PC-3 (cell line): ENCODE data around the gene PLEKHA5. TPM values are rescaled to one million over a fixed set of nuclear protein-coding genes. Genes with fewer than 3 reads are reported as not detected.

ENCODE experiments used
- ATAC-seq: fragments of 200-7000 bp; cut with Tn5 transposase; 2 replicates; pipeline ENCODE4 v1.9.1; 2020; ENCODE audit warnings: mild to moderate bottlenecking, moderate library complexity
- BruUV-seq: library from RNA; stranded (reverse); fragments of 400-500 nt; replicated peaks from 2 replicates; lab custom pipeline; 2021; lab: Mats Ljungman, UMichigan
- CTCF ChIA-PET: fragments of 300-600 bp; sonication (Branson Sonifier 250); formaldehyde crosslinking; loops from one replicate; lab custom pipeline; 2022; ENCODE audit warnings: antibody characterized with exemption; lab: Charles Lee
- POLR2A ChIA-PET: fragments of 300-600 bp; sonication (Branson Sonifier 250); formaldehyde crosslinking; loops from one replicate; lab custom pipeline; 2022; ENCODE audit warnings: antibody characterized with exemption; ENCODE audit not compliant: unreplicated experiment; lab: Charles Lee
- DNase-seq: peaks from one replicate; pipeline ENCODE4 v3.0.0-alpha.2; 2015
- H2AFZ ChIP-seq: fragments of 300-600 bp; sonication (generic); 2 replicates; pipeline ENCODE4 v1.6.0; 2016; ENCODE audit warnings: antibody characterized with exemption, low read length
- H3F3A ChIP-seq: fragments of 300-600 bp; sonication (generic); one replicate; pipeline ENCODE4 v1.6.0; 2017; ENCODE audit warnings: antibody characterized with exemption, low read length, control low read depth, mild to moderate bottlenecking; ENCODE audit not compliant: unreplicated experiment
- H3K27ac ChIP-seq: fragments of 300-600 bp; sonication (generic); 2 replicates; pipeline ENCODE4 v1.5.1; 2016; ENCODE audit warnings: mild to moderate bottlenecking, low read length
- H3K27me3 ChIP-seq: fragments of 300-600 bp; sonication (generic); 2 replicates; pipeline ENCODE4 v1.6.1; 2016; ENCODE audit warnings: low read length, mixed read lengths
- H3K36me3 ChIP-seq: fragments of 300-600 bp; sonication (generic); 2 replicates; pipeline ENCODE4 v1.6.1; 2016; ENCODE audit warnings: low read depth, mixed run types, low read length, mixed read lengths
- H3K4me1 ChIP-seq: fragments of 300-600 bp; sonication (generic); 2 replicates; pipeline ENCODE4 v1.5.1; 2016; ENCODE audit warnings: low read length; ENCODE audit not compliant: insufficient read depth
- H3K4me2 ChIP-seq: fragments of 300-600 bp; sonication (generic); 2 replicates; pipeline ENCODE4 v1.6.0; 2016; ENCODE audit warnings: low read length
- H3K4me3 ChIP-seq: fragments of 300-600 bp; sonication (generic); 2 replicates; pipeline ENCODE4 v1.5.1; 2016; ENCODE audit warnings: mild to moderate bottlenecking, low read length, mixed read lengths
- H3K79me2 ChIP-seq: fragments of 300-600 bp; sonication (generic); 2 replicates; pipeline ENCODE4 v1.6.1; 2017; ENCODE audit warnings: low read length, mixed read lengths
- H3K9ac ChIP-seq: fragments of 300-600 bp; sonication (generic); 2 replicates; pipeline ENCODE4 v1.6.0; 2016; ENCODE audit warnings: mild to moderate bottlenecking, low read length
- H3K9me2 ChIP-seq: fragments of 300-600 bp; sonication (generic); replicated peaks from 2 replicates; pipeline ENCODE4 v1.6.1; 2016; ENCODE audit warnings: mixed run types, low read length, mixed read lengths
- H3K9me3 ChIP-seq: fragments of 300-600 bp; sonication (generic); 2 replicates; pipeline ENCODE4 v1.6.1; 2016; ENCODE audit warnings: low read length, mixed read lengths
- H4K20me1 ChIP-seq: fragments of 300-600 bp; sonication (generic); 2 replicates; pipeline ENCODE4 v1.6.1; 2016; ENCODE audit warnings: low read length, mixed read lengths
- CTCF ChIP-seq: fragments of 300-600 bp; sonication (generic); conservative IDR thresholded peaks from 2 replicates; pipeline ENCODE4 v1.5.1; 2017; ENCODE audit warnings: antibody characterized with exemption, low read depth, mild to moderate bottlenecking, low read length
- EZH2 ChIP-seq: fragments of 300-600 bp; sonication (generic); IDR thresholded peaks from one replicate; pipeline ENCODE4 v1.6.1; 2017; ENCODE audit warnings: antibody characterized with exemption, mild to moderate bottlenecking, low read length; ENCODE audit not compliant: unreplicated experiment
- EZH2phosphoT487 ChIP-seq: fragments of 300-600 bp; sonication (generic); IDR thresholded peaks from 2 replicates; pipeline ENCODE4 v1.6.1; 2018; ENCODE audit warnings: mild to moderate bottlenecking, antibody characterized with exemption, low read length, borderline replicate concordance
- intact Hi-C: fragments of 100-400 bp; cut with micrococcal nuclease; formaldehyde crosslinking; loops from 2 replicates; pipeline ENCODE4 v1.9.0; 2023
- total RNA-seq: library from RNA; depleted of rRNA; stranded (reverse); fragments of >200 nt; gene quantifications from 2 replicates; pipeline ENCODE4 v1.2.3, GENCODE V29; 2014

PLEKHA5 gene
- total RNA-seq, 1 experiment from 2014 or later, result 16.7 TPM

- no peak overlapping the region for H3K4me3 ChIP-seq
- H3K36me3 ChIP-seq, result no peaks in the 10 kb centered on the region
- no peaks in the 10 kb centered on the region for H3F3A ChIP-seq
- peak; percentile 52 for DNase-seq
- H3K9me2 ChIP-seq, result no peaks in the 10 kb centered on the region
- no peak overlapping the region for H2AFZ ChIP-seq
- intact Hi-C loops, result no loop called here
- CTCF ChIA-PET, result no interaction called here
- no peaks in the 10 kb centered on the region for H3K27me3 ChIP-seq
- BruUV-seq, result no TSS peak
- no peak overlapping the region for H3K9ac ChIP-seq
- H3K4me1 ChIP-seq, result no peaks in the 10 kb centered on the region
- H3K27ac ChIP-seq, result no peak overlapping the region
- POLR2A ChIA-PET, result no interaction called here
- no peak for TF ChIP-seq EZH2phosphoT487
- no peak for TF ChIP-seq CTCF
- no peak for TF ChIP-seq EZH2
- no peaks in the 10 kb centered on the region for H3K9me3 ChIP-seq
- peak; percentile 89 for ATAC-seq
- H3K79me2 ChIP-seq, result no peaks in the 10 kb centered on the region
- no peak overlapping the region for H3K4me2 ChIP-seq
- H4K20me1 ChIP-seq, result no peaks in the 10 kb centered on the region
Measured at GRCh38 chr12:19323805-19324204, 194.3 kb downstream of the PLEKHA5 start.

- Histone ChIP-seq H3K4me1 (no peaks in the 10 kb centered on the region), H3K4me3 (no peak overlapping the region), H3K9me3 (no peaks in the 10 kb centered on the region), H3F3A (no peaks in the 10 kb centered on the region), H3K9ac (no peak overlapping the region), H3K79me2 (no peaks in the 10 kb centered on the region), H3K27ac (no peak overlapping the region), H3K4me2 (no peak overlapping the region), H2AFZ (no peak overlapping the region), H3K9me2 (no peaks in the 10 kb centered on the region), H4K20me1 (no peaks in the 10 kb centered on the region), H3K27me3 (no peaks in the 10 kb centered on the region), H3K36me3 (no peaks in the 10 kb centered on the region)
- ChIA-PET POLR2A (interaction anchor here (0.6 kb wide), 1 partner anchor 22 kb away, joined by 5 read pairs; no protein-coding TSS in a partner anchor), CTCF (no interaction called here)
- no peak for ATAC-seq
- no TSS peak for BruUV-seq
- no peak for DNase-seq
- intact Hi-C loops, result no loop called here
- no peak for TF ChIP-seq EZH2
- TF ChIP-seq CTCF, result no peak
- no peak for TF ChIP-seq EZH2phosphoT487
Measured at GRCh38 chr12:19326102-19326501, 196.6 kb downstream of the PLEKHA5 start.

GRCh38 chr12:19332196-19332595 is 202.7 kb downstream of the PLEKHA5 start:
- Histone ChIP-seq H3K4me1 (no peaks in the 10 kb centered on the region), H3K9me2 (no peaks in the 10 kb centered on the region), H3F3A (no peaks in the 10 kb centered on the region), H3K27ac (no peak overlapping the region), H3K9me3 (no peaks in the 10 kb centered on the region), H3K79me2 (no peaks in the 10 kb centered on the region), H3K4me2 (no peak overlapping the region), H3K27me3 (no peaks in the 10 kb centered on the region), H4K20me1 (no peaks in the 10 kb centered on the region), H2AFZ (no peak overlapping the region), H3K9ac (no peak overlapping the region), H3K4me3 (no peak overlapping the region), H3K36me3 (no peaks in the 10 kb centered on the region)
- BruUV-seq, result no TSS peak
- no peak for DNase-seq
- TF ChIP-seq EZH2phosphoT487, result no peak
- TF ChIP-seq EZH2, result no peak
- TF ChIP-seq CTCF, result no peak
- no peak for ATAC-seq
- CTCF ChIA-PET, result no interaction called here
- POLR2A ChIA-PET, result no interaction called here
- intact Hi-C loops, result no loop called here
